Islet precursor cell (in vitro differentiated cells): ENCODE results near the gene CDA.

Experiments used
- DNase-seq: peaks from one replicate; pipeline ENCODE4 v3.0.0-alpha.2; 2018

Gene CDA

DNA sequence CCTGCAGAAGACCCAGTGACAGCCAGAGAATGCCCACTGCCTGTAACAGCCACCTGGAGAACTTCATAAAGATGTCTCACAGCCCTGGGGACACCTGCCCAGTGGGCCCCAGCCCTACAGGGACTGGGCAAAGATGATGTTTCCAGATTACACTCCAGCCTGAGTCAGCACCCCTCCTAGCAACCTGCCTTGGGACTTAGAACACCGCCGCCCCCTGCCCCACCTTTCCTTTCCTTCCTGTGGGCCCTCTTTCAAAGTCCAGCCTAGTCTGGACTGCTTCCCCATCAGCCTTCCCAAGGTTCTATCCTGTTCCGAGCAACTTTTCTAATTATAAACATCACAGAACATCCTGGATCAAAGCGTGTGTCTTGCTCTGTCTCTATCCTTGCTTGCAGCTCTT lies 29.7 kb downstream of the CDA start:
- no peak for DNase-seq

DNA sequence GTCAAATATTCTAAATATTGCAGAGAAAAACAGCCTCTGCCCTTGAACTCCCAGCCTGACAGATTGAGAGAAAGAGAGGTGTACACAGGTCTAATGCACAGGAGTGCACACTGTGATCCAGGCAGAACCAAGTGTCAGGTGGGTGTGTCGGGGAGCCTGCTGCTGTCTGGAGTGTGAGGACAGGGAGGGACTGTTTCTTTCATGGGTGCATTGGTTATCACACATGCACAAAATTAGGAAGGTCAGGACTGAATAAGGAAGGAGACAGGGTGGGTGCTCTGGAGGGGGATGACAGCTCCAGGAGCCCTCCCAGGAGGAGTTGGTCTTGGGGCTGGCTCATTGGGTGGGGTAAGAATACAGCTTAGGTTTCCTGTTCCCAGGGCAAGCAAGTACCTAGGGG lies 31.1 kb downstream of the CDA start:
- DNase-seq, result no peak

DNA sequence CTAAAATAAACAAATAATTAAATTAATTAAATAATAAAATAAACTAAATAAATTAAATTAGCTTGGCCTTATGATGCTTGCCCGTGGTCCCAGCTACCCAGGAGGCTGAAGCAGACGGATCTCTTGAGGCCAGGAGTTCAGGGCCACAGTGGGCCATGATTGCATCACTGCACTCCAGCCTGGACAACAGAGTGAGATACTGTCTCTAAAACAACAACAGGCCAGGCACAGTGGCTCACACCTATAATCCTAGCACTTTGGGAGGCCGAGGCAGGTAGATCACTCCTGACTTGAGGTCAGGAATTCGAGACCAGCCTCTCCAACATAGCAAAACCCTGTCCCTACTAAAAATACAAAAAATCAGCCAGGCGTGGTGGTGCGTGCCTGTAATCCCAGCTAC lies 32.1 kb downstream of the CDA start:
- no peak for DNase-seq

DNA sequence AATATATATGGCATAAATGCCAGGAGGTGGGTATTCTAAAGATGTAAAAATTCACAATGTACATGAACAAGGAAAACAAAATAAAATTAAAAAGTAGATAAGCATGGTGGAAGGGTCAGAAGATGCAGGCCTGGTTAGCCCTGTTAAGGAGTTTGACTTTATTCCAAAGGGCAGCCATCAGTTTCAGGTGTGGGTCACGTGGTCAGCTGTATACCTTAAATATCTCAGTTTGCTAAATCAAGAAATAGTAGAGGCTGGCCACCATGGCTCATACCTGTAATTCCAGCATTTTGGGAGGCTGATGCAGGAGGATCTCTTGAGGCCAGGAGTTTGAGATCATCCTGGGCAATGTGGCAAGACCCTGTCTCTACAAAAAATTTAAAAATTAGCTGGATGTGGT lies 35.8 kb downstream of the CDA start:
- no peak for DNase-seq

DNA sequence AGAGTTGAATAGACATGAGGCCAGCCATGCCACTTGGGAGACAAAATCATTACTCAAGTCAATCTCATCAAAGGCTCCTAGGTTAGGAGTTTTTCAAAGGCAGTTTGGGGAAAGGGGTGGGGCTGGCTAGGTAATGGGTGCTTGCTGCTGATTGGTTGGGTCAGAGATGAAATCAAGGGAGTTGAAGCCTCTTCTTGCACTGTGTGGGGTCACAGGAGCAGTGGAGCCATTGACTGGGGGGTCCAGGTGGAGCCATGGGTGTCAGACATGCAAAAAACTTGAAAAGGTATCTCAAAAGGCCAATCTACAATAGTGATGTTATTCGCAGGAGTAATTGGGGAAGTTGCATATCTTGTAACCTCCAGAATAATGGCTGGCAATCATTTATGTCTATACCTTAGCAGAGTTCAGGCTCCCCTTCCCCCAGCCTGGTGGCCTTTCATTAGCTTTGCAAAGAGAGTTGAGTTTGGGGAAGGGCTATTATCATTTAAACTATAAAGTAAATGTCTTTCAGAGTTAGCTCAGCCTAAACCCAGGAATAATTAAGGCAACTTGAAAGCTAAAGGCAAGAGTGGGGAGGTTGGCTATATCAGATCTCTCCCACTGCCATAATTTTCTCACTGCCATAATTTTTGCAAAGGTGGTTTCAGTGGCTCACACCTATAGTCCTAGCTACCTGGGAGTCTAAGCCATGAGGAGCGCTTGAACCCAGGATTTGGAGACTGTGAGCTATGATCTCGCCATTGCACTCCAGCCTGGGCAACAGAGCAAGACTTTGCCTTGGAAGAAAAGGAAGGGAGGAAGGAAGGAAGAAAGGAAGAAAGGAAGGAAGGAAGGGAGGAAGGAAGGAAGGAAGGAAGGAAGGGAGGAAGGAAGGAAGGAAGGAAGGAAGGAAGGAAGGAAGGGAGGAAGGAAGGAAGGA lies 36.5 kb downstream of the CDA start:
- DNase-seq, result no peak

DNA sequence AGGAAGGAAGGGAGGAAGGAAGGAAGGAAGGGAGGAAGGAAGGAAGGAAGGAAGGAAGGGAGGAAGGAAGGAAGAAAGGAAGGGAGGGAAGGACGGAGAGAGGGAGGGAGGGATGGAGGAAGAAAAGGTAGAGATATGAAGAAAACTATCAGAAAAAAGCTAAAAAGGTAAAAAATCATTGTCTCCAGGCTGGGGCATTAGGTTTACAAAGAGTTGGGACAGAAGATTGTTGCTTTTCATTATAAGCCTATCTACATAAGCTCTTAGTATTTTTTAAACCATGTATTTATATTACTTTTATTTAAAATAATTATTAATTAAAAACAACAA lies 37.2 kb downstream of the CDA start:
- no peak for DNase-seq

DNA sequence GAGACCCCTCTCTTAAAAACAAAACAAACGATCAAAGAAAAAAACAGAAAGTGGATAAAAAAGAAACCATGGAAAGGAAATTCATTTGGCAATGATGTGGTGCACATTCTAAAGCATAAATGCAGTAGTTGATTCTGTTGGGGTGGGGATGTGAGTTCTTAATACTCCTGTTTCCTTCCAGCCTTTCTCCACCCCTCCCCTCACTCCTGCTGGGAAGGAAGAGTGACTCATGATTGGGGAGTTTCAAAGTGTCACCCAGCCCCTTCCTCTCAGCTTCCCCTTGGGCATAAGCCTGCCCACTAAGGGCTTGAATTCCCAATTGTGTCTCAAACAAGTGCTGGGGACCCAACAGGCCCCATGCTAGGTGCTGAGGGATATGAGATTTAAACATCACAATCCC lies 37.6 kb downstream of the CDA start:
- DNase-seq, result no peak

DNA sequence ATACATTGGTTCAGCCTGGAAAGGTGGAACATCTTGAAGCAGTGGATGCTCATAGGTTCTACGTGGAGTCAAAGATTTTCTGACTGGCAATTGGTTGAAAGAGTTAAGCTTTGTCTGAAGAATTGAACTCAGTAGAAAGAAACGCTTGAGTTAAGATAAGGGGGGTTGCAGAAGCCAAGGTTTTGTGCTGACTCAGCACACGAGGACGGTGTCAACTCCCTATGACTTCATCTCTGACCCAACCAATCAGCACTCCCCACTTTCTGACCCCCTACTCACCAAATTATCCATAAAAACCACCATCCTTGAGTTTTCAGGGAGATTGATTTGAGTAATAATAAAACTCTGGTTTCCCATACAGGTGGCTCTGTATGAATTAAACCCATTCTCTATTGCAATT lies 41.8 kb downstream of the CDA start:
- DNase-seq, result no peak

DNA sequence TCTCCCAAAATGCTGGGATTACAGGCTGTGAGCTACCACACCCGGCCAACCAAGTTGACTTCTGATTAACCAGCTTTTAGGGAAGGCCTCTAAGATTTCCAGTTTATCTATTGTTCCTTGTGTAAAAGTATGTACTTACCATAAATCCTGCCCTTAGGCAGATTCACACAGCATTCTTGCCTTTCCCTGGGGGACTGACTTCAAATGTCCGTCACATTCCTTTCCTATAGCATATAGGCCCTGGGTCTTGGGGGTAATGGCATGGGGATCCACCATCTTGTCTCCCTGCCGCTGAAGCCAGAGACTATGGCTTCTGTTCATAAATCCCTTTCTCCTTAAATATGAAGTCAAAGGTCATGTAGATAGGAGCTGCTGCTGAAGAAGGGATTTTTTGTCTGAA lies 43.5 kb downstream of the CDA start:
- DNase-seq, result no peak

DNA sequence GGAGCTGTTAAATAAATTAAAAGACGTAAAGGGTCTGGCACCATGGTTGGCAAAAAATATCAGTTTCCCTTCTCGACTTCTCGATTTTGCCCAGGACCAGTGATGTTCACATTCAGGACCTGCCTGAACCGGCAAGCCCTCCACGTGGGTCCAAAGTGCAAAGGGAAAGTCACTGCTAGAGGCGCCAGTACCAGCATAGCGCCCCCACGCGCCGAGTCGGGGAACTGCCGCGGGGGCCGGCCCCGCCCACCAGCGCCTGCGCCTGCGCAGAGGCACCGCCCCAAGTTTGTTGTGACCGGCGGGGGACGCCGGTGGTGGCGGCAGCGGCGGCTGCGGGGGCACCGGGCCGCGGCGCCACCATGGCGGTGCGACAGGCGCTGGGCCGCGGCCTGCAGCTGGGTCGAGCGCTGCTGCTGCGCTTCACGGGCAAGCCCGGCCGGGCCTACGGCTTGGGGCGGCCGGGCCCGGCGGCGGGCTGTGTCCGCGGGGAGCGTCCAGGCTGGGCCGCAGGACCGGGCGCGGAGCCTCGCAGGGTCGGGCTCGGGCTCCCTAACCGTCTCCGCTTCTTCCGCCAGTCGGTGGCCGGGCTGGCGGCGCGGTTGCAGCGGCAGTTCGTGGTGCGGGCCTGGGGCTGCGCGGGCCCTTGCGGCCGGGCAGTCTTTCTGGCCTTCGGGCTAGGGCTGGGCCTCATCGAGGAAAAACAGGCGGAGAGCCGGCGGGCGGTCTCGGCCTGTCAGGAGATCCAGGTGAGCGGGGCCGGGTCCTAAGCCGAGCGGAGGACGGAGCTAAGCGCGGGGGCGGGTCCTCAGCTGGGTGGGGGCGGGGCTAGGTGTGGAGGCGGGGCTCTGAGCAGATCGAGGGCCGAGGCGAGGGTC lies 44.5 kb downstream of the CDA start, which contains the start of gene PINK1:
Gene PINK1 (plus strand): TSS at position 269 of the 875 bp plus-strand sequence. CDS start 91 bp downstream, at position 360.
- peak; percentile 94 for DNase-seq

DNA sequence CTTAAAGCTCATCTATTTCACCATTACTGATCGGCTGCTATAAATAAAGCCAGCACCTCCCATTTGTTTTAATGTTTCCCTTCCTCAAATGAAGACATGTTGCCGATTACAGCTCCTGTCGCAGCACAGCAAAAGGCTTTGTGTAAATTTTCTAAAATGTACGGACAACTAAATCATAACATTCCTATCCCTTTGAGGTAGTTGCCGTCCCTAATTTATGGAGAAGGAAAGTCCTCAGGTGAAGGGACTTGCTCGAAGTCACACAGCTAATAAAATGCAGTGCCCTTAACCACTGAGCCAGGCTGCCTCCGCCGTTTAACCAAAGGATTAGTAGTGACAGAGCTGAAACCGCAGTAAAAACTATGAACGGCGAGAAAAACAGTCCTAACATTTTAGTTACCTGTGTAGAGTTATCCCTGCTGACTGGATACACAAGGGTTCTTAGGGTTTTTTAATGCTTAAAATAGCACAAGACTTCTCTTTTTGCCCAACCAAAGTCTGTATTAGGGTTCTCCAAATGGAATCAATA lies 45.2 kb downstream of the CDA start:
- no peak for DNase-seq

DNA sequence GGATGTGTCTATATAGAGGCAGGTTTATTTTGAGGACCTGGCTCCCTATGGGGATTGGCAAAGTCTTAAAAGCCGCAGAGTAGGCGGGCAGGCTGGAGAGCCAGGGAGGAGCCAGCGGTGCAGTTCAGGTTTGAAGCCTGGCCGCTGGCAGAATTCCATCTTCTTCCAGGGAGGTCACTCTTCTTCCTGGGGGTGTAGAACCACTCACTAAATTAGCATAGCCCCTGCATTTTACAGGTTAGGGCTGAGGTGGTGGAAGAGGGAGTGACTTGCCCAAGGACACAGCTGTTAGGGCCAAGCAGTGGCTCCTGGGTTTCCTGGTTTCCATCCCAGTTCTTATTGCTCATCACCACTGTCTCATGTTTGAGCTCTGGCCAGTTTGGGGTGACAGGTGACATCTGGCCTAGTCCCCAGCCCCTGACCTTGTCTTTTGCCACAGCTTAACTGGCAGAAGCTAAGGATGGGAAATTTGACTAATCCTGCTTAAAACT lies 45.7 kb downstream of the CDA start:
- DNase-seq, result peak; percentile 80

DNA sequence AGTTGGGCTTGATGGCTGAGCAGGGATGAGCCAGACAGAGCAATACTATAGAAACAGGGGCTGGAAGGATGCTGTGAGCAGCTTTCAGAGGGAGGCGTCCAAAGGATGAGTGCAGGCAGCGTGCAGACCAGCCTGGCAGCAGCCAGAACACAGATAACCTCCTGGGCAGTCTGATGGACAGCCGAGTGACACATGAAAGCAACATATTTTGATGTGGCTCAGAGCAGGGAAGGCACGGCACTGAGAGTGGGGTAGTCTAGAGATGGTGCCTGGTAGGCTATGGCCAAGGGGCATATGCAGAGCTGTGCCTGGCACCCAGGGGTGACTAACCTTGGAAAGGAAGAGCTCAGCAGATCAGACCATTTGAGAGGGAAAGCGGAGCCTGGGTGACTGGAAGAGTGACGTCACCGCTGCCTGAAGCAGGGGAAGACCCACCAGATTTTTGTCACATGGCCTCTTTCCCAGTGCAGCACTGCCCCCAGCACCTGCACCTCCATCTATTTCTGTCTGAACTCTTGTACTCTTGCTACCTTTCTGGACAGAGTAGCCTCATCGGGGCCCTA lies 48.0 kb downstream of the CDA start:
- DNase-seq, result no peak

DNA sequence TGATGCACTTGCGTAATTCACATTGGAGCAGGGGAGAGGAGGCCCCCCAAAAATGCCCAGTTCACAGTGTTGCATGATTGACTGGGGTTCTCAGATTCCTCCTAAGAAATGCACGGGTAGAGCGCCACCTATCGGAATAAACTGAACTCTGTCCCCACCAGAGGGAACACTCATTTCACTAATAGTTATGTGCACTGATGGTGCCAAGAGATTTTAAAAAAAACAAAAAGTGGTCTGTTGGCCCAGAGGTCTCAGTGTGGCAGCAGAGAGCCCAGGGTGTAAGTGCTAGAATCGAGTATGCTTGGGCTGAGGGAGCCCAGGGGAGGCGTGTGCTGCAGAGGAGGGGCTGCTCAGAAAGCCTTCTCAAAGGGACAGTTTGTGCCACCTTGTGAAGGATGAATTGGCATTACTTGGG lies 51.3 kb downstream of the CDA start:
- DNase-seq, result no peak

DNA sequence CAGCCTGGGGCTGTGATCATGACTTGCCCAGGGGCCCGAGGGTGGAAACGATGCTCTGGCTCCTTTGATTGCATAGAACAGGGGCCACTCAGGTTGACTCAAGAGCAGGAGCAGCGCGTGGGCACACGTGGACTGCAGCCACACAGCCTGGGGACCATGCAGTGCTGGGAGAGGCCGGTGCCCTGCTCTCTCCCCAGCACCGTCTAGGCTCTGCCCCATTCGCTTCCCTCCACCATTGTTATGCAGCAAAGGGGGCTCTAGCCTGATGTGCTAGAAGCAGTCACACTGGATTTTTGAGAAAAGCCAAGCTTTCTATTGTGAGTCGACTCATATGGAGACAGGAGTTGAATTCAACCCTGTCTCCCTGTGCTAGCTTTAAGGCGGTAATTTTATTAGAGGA lies 53.1 kb downstream of the CDA start:
- DNase-seq, result no peak

DNA sequence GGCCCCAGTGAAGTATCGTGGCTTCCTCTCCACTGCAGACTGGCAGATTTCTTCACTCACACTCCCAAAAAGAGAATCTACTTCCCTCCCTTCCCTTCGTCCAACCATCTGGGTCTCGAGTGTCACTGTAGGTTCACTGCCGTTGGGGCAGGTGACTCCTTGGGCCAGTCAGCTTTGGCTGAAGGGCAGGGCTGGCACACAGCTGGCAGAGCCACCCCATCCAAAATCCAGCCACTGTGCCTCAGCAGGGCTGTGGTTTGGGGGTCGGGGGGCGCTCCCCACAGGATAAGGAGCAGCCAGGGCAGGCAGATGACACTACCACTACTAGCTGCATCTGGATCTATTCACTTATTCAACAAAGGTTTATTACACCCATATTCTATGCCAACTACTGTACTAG lies 54.2 kb downstream of the CDA start:
- no peak for DNase-seq

DNA sequence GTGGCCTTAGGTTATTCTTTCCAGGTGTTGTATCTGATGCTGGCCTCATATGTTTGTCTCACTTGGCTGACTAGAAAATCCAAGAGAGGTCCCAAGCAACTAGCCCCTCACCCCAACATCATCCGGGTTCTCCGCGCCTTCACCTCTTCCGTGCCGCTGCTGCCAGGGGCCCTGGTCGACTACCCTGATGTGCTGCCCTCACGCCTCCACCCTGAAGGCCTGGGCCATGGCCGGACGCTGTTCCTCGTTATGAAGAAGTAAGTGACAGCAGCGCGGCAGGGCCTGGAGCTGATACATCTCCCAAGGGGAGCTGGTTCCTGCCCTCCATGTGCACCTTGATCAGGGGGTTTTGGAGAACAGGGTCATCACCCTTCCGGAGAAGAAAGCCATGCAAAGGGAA lies 55.5 kb downstream of the CDA start:
- DNase-seq, result no peak

DNA sequence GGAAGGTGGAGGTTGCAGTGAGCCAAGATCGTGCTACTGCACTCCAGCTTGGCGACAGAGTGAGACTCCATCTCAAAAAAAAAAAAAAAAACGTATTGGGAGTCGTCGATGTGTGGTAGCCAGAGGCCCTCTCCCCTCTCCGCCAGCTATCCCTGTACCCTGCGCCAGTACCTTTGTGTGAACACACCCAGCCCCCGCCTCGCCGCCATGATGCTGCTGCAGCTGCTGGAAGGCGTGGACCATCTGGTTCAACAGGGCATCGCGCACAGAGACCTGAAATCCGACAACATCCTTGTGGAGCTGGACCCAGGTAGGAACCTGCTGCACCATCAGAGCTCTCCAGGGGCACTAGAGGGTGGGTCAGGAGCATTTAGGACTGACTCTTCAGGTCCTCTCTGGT lies 56.5 kb downstream of the CDA start:
- no peak for DNase-seq

DNA sequence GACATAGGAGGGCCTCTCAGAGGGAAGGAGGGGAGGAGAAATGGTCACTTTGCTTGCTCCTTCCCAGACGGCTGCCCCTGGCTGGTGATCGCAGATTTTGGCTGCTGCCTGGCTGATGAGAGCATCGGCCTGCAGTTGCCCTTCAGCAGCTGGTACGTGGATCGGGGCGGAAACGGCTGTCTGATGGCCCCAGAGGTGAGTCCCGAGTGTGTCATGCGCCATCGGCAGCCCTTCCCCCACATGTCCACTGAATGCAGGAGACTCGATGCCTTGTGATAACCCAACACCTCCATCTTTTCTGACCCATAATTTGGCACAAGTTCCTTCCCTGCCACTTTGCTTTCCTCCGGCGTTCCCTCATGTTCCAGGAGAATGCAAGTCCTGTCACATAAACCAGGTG lies 59.5 kb downstream of the CDA start:
- DNase-seq, result no peak

DNA sequence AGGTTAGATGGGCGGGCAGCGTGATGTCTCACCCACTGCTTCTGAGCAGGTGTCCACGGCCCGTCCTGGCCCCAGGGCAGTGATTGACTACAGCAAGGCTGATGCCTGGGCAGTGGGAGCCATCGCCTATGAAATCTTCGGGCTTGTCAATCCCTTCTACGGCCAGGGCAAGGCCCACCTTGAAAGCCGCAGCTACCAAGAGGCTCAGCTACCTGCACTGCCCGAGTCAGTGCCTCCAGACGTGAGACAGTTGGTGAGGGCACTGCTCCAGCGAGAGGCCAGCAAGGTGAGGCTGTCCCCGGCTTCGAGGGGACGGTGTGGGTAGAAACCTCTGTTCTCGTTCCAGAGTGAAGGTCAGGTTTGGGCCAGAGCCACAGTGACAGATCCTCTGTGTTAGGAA lies 60.0 kb downstream of the CDA start:
- no peak for DNase-seq

DNA sequence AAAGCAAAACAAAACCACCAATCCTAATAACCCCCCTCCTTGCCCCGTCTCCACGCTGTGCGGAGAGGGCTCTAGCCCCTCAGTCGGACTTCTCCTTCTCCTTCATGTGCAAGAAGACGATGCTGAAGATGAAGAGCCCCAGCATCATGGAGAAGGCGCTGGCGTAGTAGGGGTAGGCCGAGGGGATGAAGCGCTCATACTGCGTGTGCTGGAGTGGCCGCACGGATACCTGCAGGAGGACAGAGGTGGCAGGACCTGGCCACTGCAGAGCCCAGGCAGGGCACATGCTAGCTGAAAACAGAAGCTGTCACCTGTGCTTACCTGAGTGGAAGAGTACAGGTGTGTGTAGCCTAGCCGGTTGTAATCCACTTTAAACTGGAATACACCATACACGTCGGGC lies 63.4 kb downstream of the CDA start:
- DNase-seq, result no peak

DNA sequence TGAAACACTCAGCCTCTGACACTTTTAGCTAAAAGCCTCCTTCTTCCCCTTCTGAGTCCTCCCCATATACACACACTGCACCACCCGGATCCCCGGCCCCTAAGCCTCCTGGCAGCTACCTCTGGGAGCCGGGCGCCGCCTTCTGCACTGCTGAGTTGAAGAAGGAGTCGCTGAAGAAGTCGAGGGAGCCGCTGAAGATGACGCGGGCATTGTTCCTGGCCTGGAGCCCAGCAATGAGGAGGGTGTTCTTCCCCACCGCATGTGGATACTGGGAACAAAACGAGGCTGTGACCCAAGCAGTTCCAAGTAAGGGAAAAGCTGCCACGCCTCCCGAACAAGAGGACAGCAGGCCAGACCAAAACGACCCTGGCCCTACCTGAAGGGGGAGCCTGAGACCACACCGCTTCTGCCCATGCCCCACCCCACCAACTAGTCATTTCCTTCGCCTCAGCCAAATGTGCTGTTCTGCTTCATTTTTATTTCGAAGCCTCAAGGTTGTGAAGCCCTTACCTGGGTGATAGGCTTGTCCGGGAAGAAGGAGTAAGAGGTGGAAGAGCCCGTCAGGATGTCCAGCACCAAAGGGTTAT lies 65.3 kb downstream of the CDA start:
- DNase-seq, result no peak

DNA sequence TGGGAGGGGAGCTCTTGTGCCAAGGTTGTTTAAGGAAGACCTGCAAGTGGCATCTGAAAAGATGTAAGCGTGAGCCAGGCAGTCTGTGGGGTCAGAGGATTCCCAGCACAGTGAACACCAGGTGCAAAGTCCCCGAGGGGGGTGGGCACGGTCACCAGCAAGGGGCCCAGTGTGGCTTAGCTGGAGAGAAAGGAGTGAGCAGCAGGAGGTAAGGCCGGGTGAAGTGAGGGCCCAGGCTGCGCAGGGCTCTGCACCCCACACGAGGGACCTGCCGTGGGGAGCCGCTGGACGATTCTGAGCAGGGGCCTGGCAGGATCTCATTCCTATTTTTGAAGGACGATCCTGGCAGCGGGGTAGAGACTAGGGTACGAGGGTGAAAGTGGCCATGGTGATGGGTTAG lies 68.1 kb downstream of the CDA start:
- no peak for DNase-seq
